MM.1S (cell line): Measurements from ENCODE around the gene DIO3.

Experiments
- DNase-seq: peaks from one replicate; pipeline ENCODE4 v3.0.0-alpha.2; 2015
- H2AFZ ChIP-seq: fragments of 300-600 bp; sonication (generic); 2 replicates; pipeline ENCODE4 v1.6.0; 2016; ENCODE audit warnings: antibody characterized with exemption, low read length
- H3F3A ChIP-seq: fragments of 300-600 bp; sonication (generic); 2 replicates; pipeline ENCODE4 v1.6.1; 2016; ENCODE audit warnings: mild to moderate bottlenecking, antibody characterized with exemption, low read length, moderate library complexity, mixed read lengths; ENCODE audit not compliant: insufficient read depth
- H3K27ac ChIP-seq: fragments of 300-600 bp; sonication (generic); 2 replicates; pipeline ENCODE4 v1.5.1; 2016; ENCODE audit warnings: mild to moderate bottlenecking, low read length
- H3K27me3 ChIP-seq: fragments of 300-600 bp; sonication (generic); replicated peaks from 2 replicates; pipeline ENCODE4 v1.6.0; 2016; ENCODE audit warnings: low read length; ENCODE audit not compliant: insufficient read depth
- H3K36me3 ChIP-seq: fragments of 300-600 bp; sonication (generic); replicated peaks from 2 replicates; pipeline ENCODE4 v1.6.1; 2016; ENCODE audit warnings: mild to moderate bottlenecking, low read length, mixed read lengths; ENCODE audit not compliant: insufficient read depth
- H3K4me1 ChIP-seq: fragments of 300-600 bp; sonication (generic); 2 replicates; pipeline ENCODE4 v1.6.1; 2016; ENCODE audit warnings: low read length, mixed read lengths
- H3K4me2 ChIP-seq: fragments of 300-600 bp; sonication (generic); 2 replicates; pipeline ENCODE4 v1.6.0; 2016; ENCODE audit warnings: low read depth, low read length
- H3K4me3 ChIP-seq: fragments of 300-600 bp; sonication (generic); 2 replicates; pipeline ENCODE4 v1.5.1; 2016; ENCODE audit warnings: low read length, mixed read lengths
- H3K79me2 ChIP-seq: fragments of 300-600 bp; sonication (generic); 2 replicates; pipeline ENCODE4 v1.6.1; 2016; ENCODE audit warnings: mixed run types, low read length, mixed read lengths
- H3K9ac ChIP-seq: fragments of 300-600 bp; sonication (generic); 2 replicates; pipeline ENCODE4 v1.6.1; 2016; ENCODE audit warnings: low read length, mixed read lengths
- H3K9me2 ChIP-seq: fragments of 300-600 bp; sonication (generic); replicated peaks from 2 replicates; pipeline ENCODE4 v1.6.1; 2016; ENCODE audit warnings: mild to moderate bottlenecking, low read length, mixed read lengths; ENCODE audit not compliant: insufficient read depth
- H3K9me3 ChIP-seq: fragments of 300-600 bp; sonication (generic); replicated peaks from 2 replicates; pipeline ENCODE4 v1.6.1; 2016; ENCODE audit warnings: mild to moderate bottlenecking, low read length, mixed read lengths; ENCODE audit not compliant: insufficient read depth
- H4K20me1 ChIP-seq: fragments of 300-600 bp; sonication (generic); 2 replicates; pipeline ENCODE4 v1.6.1; 2016; ENCODE audit warnings: mild to moderate bottlenecking, low read length, moderate library complexity, mixed read lengths; ENCODE audit not compliant: insufficient read depth
- EZH2 ChIP-seq: fragments of 300-600 bp; sonication (generic); optimal IDR thresholded peaks from 2 replicates; pipeline ENCODE3; 2017; ENCODE audit warnings: low read depth, mild to moderate bottlenecking, antibody characterized with exemption, low read length, mixed read lengths
- EZH2phosphoT487 ChIP-seq: fragments of 300-600 bp; sonication (generic); IDR thresholded peaks from 2 replicates; pipeline ENCODE4 v1.6.1; 2018; ENCODE audit warnings: antibody characterized with exemption, low read length
- TF ChIP-seq, protein P1 (sequence below): fragments of 300-600 bp; sonication (generic); IDR thresholded peaks from 2 replicates; pipeline ENCODE4 v1.5.1; 2016; ENCODE audit warnings: antibody characterized with exemption, low read length, mixed read lengths

The DIO3 gene

DNA sequence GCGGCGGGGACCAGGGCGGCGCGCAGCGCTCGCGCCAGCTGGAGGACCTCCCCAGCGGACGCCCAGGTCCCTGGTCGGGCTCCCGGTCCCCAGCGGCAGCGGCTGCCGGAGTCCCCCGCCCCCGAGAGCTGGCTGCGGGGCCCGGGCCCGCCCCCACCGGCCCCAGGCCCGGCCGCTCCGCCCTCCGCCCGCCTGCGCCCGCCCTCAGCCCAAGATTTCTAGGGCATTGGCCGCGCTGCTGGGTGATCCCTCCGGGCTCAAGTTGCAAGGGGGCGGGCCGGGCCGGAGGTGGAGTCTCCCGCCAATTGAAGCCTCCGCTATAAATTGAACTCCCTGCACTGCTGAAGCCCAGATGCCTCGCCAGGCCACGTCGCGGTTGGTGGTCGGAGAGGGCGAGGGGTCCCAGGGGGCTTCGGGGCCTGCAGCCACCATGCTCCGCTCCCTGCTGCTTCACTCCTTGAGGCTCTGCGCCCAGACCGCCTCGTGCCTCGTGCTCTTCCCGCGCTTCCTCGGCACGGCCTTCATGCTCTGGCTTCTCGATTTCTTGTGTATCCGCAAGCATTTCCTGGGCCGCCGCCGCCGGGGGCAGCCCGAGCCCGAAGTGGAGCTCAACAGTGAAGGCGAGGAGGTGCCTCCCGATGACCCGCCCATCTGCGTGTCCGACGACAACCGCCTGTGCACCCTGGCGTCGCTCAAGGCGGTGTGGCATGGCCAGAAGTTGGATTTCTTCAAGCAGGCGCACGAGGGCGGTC is at the start of gene DIO3:
TSS of gene DIO3 (plus strand) at position 351 of the 752 bp plus-strand sequence.
- H3F3A ChIP-seq, result no peaks in the 10 kb centered on the region

DNA sequence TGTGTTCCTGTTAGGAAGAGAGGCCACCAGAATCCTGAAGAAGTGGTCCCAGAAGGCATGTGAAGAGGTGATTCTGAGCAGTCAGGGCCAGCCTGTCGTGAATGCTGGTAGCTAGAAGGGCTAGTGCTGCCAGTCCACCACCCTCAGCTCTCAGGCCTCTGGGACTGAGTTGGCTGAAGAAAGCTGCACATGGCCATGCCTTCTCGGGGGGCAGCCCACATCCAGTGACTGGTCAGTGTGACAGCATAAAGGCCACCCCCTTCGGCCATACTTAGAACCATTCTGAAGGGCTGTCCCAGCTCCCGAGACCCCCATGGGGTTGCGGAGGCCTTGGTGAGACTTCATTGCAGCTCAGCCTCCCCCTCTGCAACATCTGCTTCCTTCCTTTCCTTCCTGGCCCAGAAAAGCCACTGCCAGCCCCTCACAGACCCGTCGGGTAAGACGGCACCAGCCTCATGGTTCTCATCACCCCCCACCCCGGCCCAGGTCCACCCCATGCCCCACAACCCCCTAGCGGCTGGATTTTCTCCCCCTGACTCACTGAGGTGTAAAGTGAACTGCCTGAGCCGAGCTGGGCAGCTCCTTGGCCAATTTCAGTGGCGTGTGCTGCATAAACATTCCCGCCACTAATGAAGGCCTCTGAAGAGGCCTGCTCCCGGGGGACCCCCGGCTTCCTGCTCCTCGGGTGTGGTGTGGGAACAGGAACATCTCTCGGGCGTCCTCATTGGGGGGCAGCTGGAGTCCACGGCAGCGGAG is 49.5 kb upstream of the DIO3 start:
- Histone ChIP-seq H3F3A (no peaks in the 10 kb centered on the region), H3K27me3 (0 out of 2 replicates have a peak, but pooled peaks cover 4% of the 10 kb centered on the region), H3K4me2 (no peak overlapping the region), H4K20me1 (no peaks in the 10 kb centered on the region), H3K9ac (no peak overlapping the region), H3K9me2 (no peaks in the 10 kb centered on the region), H3K4me1 (no peaks in the 10 kb centered on the region), H3K79me2 (no peaks in the 10 kb centered on the region), H3K4me3 (no peak overlapping the region), H3K27ac (no peak overlapping the region), H2AFZ (no peak overlapping the region), H3K36me3 (no peaks in the 10 kb centered on the region), H3K9me3 (no peaks in the 10 kb centered on the region)
- DNase-seq, result no peak
- TF ChIP-seq, protein P1, sequence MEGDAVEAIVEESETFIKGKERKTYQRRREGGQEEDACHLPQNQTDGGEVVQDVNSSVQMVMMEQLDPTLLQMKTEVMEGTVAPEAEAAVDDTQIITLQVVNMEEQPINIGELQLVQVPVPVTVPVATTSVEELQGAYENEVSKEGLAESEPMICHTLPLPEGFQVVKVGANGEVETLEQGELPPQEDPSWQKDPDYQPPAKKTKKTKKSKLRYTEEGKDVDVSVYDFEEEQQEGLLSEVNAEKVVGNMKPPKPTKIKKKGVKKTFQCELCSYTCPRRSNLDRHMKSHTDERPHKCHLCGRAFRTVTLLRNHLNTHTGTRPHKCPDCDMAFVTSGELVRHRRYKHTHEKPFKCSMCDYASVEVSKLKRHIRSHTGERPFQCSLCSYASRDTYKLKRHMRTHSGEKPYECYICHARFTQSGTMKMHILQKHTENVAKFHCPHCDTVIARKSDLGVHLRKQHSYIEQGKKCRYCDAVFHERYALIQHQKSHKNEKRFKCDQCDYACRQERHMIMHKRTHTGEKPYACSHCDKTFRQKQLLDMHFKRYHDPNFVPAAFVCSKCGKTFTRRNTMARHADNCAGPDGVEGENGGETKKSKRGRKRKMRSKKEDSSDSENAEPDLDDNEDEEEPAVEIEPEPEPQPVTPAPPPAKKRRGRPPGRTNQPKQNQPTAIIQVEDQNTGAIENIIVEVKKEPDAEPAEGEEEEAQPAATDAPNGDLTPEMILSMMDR, result no peak
- no peak for TF ChIP-seq EZH2
- TF ChIP-seq EZH2phosphoT487, result no peak

More for the DNA sequence above, at the start of gene DIO3:
- no peak within 1 kb of the TSS for H3K27ac ChIP-seq
- H3K4me2 ChIP-seq, result no peak within 1 kb of the TSS
- peaks cover 20% of the 10 kb centered on the region; the same call in 1 of the 2 replicates for H3K27me3 ChIP-seq
- DNase-seq, result no peak
- H3K9me2 ChIP-seq, result no peaks in the 10 kb centered on the region
- no peak within 1 kb of the TSS for H3K4me3 ChIP-seq
- no peaks in the 10 kb centered on the region for H3K9me3 ChIP-seq
- H2AFZ ChIP-seq, result no peak within 1 kb of the TSS
- no peak for TF ChIP-seq EZH2
- no peak for TF ChIP-seq EZH2phosphoT487
- TF ChIP-seq, protein P1, result no peak
- H3K9ac ChIP-seq, result no peak within 1 kb of the TSS
- H4K20me1 ChIP-seq, result no peaks in the 10 kb centered on the region
- H3K36me3 ChIP-seq, result no peaks in the 10 kb centered on the region
- H3K79me2 ChIP-seq, result no peaks in the 10 kb centered on the region
- no peaks in the 10 kb centered on the region for H3K4me1 ChIP-seq

DNA sequence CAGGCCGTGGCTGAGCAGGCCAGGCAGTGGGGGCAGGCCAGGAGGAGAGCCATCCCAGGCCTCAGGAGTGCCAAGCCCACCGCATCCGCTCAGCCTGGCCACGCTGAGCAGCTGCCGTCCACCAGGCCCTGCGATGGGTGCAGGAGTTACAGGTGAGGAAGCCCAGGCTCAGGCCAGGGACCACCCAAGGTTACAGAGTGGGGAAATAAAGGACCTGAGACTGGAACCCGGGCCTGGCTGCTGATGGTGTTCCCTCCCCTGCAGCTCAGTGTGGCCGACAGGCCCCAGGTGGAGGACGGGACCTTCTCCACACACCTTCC is 49.0 kb upstream of the DIO3 start:
- Histone ChIP-seq H3K4me2 (no peak overlapping the region), H2AFZ (no peak overlapping the region), H3K9me2 (no peaks in the 10 kb centered on the region), H3K79me2 (no peaks in the 10 kb centered on the region), H3K9ac (no peak overlapping the region), H3K4me1 (no peaks in the 10 kb centered on the region), H3F3A (no peaks in the 10 kb centered on the region), H3K27ac (no peak overlapping the region), H4K20me1 (no peaks in the 10 kb centered on the region), H3K4me3 (no peak overlapping the region), H3K9me3 (no peaks in the 10 kb centered on the region), H3K27me3 (peaks cover 4% of the 10 kb centered on the region; the same call in 1 of the 2 replicates), H3K36me3 (no peaks in the 10 kb centered on the region)
- TF ChIP-seq, protein P1, result no peak
- DNase-seq, result no peak
